ENCODE data around the gene THBS2.
A peak's percentile ranks its signal among the peaks of the same experiment; 100 is the strongest.
"Not testable (repeated sequence)": the region's sequence is repeated elsewhere in the genome, so short reads cannot be mapped to it uniquely, and the experiment has no call there.

The THBS2 gene

GRCh38 chr6:169229615-169230321 lies 23.9 kb downstream of the THBS2 start:
- no peak for FAIRE-seq

GRCh38 chr6:169227116-169227515 lies 26.5 kb downstream of the THBS2 start:
- FAIRE-seq = no peak

- FAIRE-seq = no peak
Measured at GRCh38 chr6:169225887-169226286, 27.8 kb downstream of the THBS2 start.

GRCh38 chr6:169225131-169225576 lies 28.5 kb downstream of the THBS2 start:
- FAIRE-seq = no peak

- no peak for FAIRE-seq
Measured at GRCh38 chr6:169224716-169225115, 28.9 kb downstream of the THBS2 start.

- FAIRE-seq = no peak
Measured at GRCh38 chr6:169224185-169224695, 29.4 kb downstream of the THBS2 start.

- FAIRE-seq = no peak
Measured at GRCh38 chr6:169223006-169223405, 30.6 kb downstream of the THBS2 start.

GRCh38 chr6:169222126-169222525 lies 31.5 kb downstream of the THBS2 start:
- no peak for FAIRE-seq

GRCh38 chr6:169221264-169221663 lies 32.4 kb downstream of the THBS2 start:
- FAIRE-seq = no peak

GRCh38 chr6:169220068-169220964 lies 33.3 kb downstream of the THBS2 start:
- FAIRE-seq = no peak

GRCh38 chr6:169217972-169218371 lies 35.7 kb downstream of the THBS2 start:
- no peak for FAIRE-seq

- no peak for FAIRE-seq
Measured at GRCh38 chr6:169216830-169217229, 36.8 kb downstream of the THBS2 start.

- FAIRE-seq = no peak
Measured at GRCh38 chr6:169215201-169215681, 38.4 kb downstream of the THBS2 start.

GRCh38 chr6:169214789-169215188 lies 38.9 kb downstream of the THBS2 start:
- FAIRE-seq = not testable (repeated sequence)

- no peak for FAIRE-seq
Measured at GRCh38 chr6:169213814-169214520, 39.7 kb downstream of the THBS2 start.

GRCh38 chr6:169212897-169213813 lies 40.5 kb downstream of the THBS2 start:
- FAIRE-seq = peak; percentile 89

- peak; percentile 88 for FAIRE-seq
Measured at GRCh38 chr6:169212436-169212835, 41.2 kb downstream of the THBS2 start.

GRCh38 chr6:169211881-169212280 lies 41.8 kb downstream of the THBS2 start:
- FAIRE-seq = no peak

- no peak for FAIRE-seq
Measured at GRCh38 chr6:169210611-169211010, 43.0 kb downstream of the THBS2 start.

- no peak for FAIRE-seq
Measured at GRCh38 chr6:169208011-169208410, 45.6 kb downstream of the THBS2 start.

GRCh38 chr6:169207482-169207881 lies 46.2 kb downstream of the THBS2 start:
- FAIRE-seq = no peak

All from islet of Langerhans (tissue), 1 donor.